Measurements from ENCODE around the gene SP6. TPM values are rescaled to one million over a fixed set of nuclear protein-coding genes. Genes with fewer than 3 reads are reported as not detected.

The SP6 gene
- total and polyA plus RNA-seq, 2 of the 8 experiments (the other 6 are each of a cell fraction or from before 2014, with no cell fraction given), result 1.2 to 1.5 TPM

DNA sequence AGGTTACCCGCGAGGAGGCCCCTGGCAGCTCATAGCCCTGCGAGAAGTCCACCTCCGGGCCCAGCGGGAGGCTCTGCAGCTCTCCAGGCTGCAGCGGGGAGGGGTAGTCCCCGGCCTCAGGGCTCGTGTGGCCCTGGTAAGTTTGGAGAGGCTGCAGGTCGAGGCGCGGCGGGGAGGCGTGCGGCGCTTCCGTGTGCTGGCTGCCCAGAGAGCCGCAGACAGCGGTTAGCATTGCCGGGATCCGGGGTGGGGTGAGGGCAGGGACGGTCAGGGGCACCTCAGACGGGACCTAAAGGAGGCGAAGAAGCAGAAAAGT is 2.8 kb downstream of the SP6 start (continued):
- no peak for TF ChIP-seq TBP (IDR thresholded peaks at IDR 0.05; ENCODE audit: low read depth, low read length)
- no peak for TF ChIP-seq YY1 (IDR thresholded peaks at IDR 0.05; ENCODE audit: low read depth, low read length)

Data from H1 (cell line).